GM18858 (cell line): ENCODE results near the gene STEAP3.

Experiments used
- ATAC-seq: cut with Tn5 transposase; IDR thresholded peaks from one replicate; pipeline ENCODE4 v1.9.1; 2021; ENCODE audit not compliant: unreplicated experiment

Gene STEAP3

DNA sequence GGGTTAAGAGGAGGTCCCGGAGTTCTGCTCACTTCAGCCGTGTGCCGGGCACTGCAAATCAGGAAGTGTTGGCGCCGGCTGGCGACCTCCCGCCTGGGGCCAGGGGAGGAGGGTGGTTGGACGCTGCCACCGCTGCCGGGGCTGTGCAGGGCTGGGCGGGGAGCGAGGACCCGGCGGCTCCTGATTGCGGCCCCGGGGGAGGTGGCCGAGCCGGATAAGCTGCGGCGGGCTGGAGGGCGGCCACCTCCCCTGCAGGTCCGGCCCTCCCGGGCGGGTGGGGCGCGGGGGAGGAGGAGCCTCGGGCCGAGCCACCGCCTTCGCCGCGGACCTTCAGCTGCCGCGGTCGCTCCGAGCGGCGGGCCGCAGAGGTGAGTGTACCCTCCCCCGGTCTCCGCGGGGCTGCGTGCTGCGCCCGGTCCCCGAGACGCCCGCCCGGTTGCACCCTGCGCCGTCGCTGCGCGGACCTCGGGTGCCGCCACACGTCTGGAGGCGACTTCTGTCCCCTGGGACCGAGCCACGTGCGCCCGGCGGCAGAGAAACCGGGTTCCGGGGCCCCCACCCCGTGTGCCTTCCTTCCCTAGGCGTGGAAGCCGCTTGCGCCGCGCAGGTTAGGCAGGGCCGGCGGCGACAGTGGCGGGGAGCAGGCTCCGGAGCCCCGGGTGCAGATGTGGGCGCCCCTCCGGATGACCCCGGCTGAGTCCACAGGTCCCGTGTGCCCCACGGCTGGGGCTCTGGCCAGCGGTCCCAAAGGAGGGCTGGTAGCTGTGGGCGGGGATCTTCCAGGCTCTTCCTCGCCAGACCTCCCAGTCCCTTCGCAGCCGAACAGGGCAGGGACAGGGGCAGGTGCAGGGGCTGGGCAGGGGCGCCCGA is at the start of gene STEAP3:
Gene STEAP3, plus strand, starts transcription at position 314 of the 870 bp plus-strand sequence. CDS start 7,179 bp downstream, outside the sequence.
- ATAC-seq = peak; percentile 75

DNA sequence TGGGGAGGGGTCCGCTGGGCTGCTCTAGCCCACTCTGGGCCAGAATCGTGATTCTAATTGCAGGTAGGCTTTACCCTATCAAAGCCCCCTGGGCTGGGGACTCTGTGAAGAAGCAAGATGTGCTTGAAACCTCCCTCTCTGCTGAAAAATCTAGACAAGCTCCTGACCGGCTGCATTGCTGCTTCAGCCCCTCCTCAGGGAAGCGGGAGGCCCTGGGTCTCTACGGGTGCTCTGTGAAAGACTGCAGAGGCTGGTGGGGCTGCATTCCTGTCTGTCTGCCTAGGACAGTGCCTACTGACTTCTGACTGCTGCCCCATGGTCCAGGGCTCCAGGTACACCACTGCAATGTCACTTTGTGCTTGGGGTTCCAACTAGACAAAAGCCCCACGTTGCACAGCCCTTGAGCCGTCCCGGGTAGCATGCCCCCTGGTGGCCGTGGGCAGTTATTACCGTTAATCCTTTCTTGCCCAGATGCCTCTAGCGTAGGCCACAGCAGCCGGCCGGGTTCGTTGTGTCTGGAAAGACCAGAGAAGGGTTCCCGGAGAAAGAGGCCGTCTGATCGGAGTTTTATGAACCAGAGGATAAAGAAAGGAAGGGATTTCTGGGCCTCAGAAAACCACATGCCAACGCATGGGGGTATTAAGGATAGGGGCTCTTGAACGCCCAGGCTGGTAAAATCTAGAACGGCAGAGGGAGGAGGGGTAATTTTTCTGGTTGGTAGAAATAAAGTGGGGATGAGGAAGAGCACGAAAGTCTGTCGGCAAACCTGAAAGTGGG is 49.2 kb upstream of the STEAP3 start:
- peak; percentile 47 for ATAC-seq

- no peak for ATAC-seq
These were observed 48.7 kb upstream of the STEAP3 start for GRCh38 chr2:119174993-119175347.

GRCh38 chr2:119175517-119175916 is 48.1 kb upstream of the STEAP3 start:
- no peak for ATAC-seq

DNA sequence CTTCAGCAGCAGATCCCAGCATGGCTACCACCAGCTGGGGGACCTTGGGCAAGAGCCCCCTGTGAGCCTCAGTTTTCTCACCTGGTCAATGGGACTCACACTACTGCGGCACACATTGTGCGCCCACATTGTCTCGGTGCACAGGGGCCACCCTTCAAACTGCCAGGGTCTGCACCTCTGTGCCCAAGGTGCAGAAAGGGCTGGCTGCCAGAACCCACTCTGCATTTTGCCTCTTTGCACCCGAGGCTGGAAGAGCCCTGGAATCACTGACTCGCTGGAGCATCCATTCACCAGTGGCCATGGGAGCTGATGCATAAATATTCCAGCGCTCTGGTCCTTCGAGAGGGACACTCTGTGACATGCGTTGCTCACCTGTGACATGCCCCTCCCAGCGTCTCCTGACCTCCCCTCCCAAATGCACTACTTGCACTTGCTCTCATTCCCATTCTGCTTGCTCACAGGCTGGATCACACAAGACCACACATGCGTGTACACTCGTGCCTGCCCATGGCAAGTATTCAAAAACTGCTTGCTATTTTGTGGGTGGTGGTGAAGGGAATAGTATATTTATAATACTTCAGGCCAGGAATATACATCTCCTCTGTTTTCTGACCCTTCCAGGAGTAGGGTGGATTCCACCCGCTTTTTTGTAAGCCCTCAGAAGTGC is 46.3 kb upstream of the STEAP3 start:
- ATAC-seq = no peak

DNA sequence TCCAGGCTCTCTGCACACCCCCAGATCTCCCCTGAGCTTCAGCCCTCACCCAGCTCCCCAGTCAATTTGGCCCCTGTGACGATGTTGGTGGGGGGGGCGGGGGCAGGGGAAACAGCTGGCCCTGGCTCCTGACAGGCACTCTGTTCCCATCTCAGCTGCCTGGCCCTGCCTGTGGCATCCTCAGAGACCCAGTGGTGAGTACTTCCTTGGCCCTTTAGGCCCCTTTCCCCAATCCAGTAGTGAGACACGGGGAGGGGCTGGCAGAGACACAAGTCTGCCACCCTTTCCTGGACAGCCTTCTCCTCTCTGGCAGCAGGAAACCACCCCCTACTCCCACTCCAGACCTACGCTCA is 45.8 kb upstream of the STEAP3 start:
- ATAC-seq = no peak

DNA sequence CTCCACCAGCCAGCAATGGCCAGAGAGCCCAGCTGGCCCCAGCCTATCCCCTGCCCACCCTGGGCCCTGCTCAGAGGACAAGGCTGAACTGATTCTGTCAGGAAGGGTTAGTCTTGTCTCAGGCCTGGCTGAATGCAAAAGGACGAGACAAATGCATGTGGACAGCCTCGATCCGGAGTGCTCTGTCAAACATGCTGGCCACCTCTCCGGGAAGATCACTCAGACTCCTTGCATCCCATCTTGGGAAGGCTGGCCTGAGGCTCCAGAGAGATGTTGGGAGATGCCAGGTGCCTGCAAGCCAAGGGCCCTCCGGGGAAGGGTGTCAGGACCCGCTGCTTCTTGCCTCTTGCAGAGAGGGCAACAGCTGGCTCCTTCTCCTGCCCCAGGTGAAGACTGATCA is 44.9 kb upstream of the STEAP3 start:
- no peak for ATAC-seq

- no peak for ATAC-seq
These were observed 44.4 kb upstream of the STEAP3 start for GRCh38 chr2:119179202-119179601.

- no peak for ATAC-seq
These were observed 43.6 kb upstream of the STEAP3 start for GRCh38 chr2:119179991-119180390.

- no peak for ATAC-seq
These were observed 42.7 kb upstream of the STEAP3 start for GRCh38 chr2:119180892-119181291.

GRCh38 chr2:119181391-119181790 is 42.2 kb upstream of the STEAP3 start:
- ATAC-seq = no peak

GRCh38 chr2:119181791-119182445 is 41.7 kb upstream of the STEAP3 start:
- no peak for ATAC-seq

DNA sequence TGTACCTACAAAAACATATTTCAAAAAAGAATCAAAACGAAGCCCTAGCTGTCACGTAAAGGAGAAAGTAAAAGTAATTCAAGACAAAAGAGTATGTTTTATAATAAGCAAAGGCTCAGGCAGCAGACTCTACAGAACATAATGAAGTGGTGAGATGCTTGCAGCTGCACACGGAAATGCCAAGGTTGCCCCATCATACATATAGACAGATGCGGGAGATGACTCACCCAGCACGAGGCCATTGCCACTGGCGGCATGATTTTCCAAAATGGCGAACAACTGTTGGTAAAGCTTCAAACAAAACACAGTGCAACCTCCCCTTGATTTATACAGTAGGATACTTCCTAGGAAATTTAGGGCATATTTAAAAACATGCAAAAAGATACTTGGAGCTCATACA is 39.1 kb upstream of the STEAP3 start:
- ATAC-seq = no peak

GRCh38 chr2:119190321-119191111 is 33.1 kb upstream of the STEAP3 start:
- ATAC-seq = no peak

GRCh38 chr2:119192893-119193292 is 30.7 kb upstream of the STEAP3 start:
- no peak for ATAC-seq

- ATAC-seq = no peak
These were observed 28.6 kb upstream of the STEAP3 start for GRCh38 chr2:119195001-119195400.

GRCh38 chr2:119195887-119196286 is 27.7 kb upstream of the STEAP3 start:
- ATAC-seq = no peak

DNA sequence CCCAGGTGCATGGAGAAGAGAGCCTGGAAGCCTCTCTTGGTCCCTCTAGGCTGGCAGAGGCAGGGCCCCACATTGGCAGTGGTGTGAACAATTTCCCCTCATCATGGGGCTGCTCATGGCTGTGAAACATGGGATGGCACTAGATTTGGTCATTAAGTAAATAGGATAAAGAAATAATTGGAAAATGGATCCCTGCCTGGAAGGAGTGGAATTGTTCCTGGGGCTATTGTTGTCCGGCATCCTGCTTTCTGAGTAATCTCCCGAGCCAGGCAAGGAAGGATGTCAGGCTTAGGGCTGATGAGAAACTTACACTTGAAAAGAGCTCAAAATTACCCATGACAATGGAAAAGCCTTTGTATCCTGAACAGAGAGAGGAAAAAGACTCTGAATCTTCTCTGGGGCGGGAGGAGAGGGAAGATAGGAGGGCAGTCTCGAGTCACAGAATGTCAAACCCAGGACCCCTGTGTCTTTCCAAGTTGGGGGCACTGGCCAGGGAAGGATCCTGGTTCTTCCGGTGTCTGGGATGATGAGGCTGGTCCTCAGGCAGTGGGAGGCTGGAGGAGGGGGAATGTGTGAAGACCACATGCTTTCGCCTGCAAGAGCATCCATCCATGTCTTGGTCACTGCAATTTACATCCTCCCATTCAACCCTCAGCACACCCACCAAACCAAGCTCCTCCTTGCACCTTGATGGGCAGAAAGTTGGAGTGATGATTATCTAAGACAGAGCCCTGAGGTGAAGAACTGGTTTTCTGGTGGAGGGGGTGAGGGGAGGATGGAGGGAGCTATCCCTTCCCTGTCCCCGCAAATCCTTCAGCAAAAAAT is 27.1 kb upstream of the STEAP3 start:
- no peak for ATAC-seq

GRCh38 chr2:119197126-119197405 is 26.6 kb upstream of the STEAP3 start:
- no peak for ATAC-seq
